Mammary epithelial cell (primary cell): ENCODE data around the gene SMAD5.

ENCODE experiments used
- EZH2 ChIP-seq: IDR thresholded peaks from 2 replicates; pipeline ENCODE4 v1.6.1; 2012; ENCODE audit warnings: low read length, inconsistent platforms, borderline replicate concordance
- TF ChIP-seq, protein P1 (sequence below), 2 donors: IDR thresholded peaks in 1 of 2; conservative IDR thresholded peaks in 1 of 2; 2 replicates each; pipeline ENCODE4 v1.5.1; 2011 to 2012; ENCODE audit warnings: inconsistent platforms in 2 of 2, low read length in 2 of 2, mild to moderate bottlenecking in 2 of 2, control low read depth in 1 of 2, low read depth in 1 of 2; ENCODE audit not compliant: insufficient read depth in 1 of 2; ENCODE audit errors: extremely low read depth in 1 of 2

DNA sequence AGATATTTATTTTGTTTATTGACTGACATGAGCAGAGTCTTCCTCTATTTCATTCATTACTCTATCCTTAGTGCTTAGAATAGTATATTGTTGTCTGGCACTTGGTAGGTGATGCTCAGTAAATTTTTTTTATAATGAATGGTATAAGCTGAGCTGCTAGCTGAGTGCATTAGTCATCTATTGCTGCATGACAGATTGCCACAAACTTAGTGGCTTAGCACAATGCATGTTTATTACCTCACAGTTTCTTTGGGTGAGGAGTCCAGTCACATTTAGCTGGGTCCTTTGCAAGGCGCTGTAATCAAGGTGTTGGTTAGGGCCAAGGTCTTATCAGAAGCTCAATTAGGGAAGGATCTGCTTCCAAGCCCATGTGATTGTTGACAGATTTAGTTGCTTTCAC lies 23.1 kb downstream of the SMAD5 start:
- no peak for TF ChIP-seq EZH2
- TF ChIP-seq, protein P1, sequence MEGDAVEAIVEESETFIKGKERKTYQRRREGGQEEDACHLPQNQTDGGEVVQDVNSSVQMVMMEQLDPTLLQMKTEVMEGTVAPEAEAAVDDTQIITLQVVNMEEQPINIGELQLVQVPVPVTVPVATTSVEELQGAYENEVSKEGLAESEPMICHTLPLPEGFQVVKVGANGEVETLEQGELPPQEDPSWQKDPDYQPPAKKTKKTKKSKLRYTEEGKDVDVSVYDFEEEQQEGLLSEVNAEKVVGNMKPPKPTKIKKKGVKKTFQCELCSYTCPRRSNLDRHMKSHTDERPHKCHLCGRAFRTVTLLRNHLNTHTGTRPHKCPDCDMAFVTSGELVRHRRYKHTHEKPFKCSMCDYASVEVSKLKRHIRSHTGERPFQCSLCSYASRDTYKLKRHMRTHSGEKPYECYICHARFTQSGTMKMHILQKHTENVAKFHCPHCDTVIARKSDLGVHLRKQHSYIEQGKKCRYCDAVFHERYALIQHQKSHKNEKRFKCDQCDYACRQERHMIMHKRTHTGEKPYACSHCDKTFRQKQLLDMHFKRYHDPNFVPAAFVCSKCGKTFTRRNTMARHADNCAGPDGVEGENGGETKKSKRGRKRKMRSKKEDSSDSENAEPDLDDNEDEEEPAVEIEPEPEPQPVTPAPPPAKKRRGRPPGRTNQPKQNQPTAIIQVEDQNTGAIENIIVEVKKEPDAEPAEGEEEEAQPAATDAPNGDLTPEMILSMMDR (conservative IDR thresholded peaks at IDR 0.05 in 1 of 2, IDR thresholded peaks at IDR 0.05 in 1 of 2; ENCODE audit: extremely low read depth in 1 of 2, insufficient read depth in 1 of 2, low read depth in 1 of 2, low read length in 2 of 2) = no peak
